ENCODE results near the gene SLC30A5.
A peak's percentile ranks its signal among the peaks of the same experiment; 100 is the strongest.

SLC30A5 gene

DNA sequence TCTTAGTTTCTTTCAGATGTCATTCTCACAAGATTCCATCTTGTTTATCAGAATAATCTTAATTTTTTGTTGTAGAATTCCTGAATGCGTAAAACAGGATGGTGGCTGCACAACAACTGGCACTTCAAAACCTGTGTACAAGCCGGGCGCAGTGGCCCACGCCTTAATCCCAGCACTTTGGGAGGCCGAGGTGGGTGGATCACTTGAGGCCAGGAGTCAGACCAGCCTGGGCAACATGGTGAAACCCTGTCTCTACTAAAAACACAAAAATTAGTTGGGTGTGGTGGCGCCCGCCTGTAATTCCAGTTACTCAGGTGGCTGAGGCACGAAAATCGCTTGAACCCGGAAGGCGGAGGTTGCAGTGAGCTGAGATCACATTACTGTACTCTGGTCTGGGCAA, 62.6 kb downstream of the SLC30A5 start:
- H3K4ac ChIP-seq (ENCODE audit: low read length), result no peak overlapping the region
- H2BK5ac ChIP-seq (ENCODE audit: low read length), result no peak overlapping the region
- H2BK120ac ChIP-seq (ENCODE audit: low read depth, low read length), result no peak overlapping the region
- no peak overlapping the region for H2AK5ac ChIP-seq (ENCODE audit: low read depth, low read length)
- H3K18ac ChIP-seq (ENCODE audit: low read length), result no peak overlapping the region
- H3K9me3 ChIP-seq (replicated peaks in 1 of 2; ENCODE audit: control insufficient read depth in 2 of 2, insufficient read depth in 1 of 2, low read depth in 1 of 2, low read length in 2 of 2), result no peaks in the 10 kb centered on the region
- H3K4me2 ChIP-seq (ENCODE audit: insufficient read depth, low read length, poor library complexity, severe bottlenecking), result no peak overlapping the region
- H3K4me3 ChIP-seq (ENCODE audit: low read length in 2 of 2), result no peak overlapping the region
- no peaks in the 10 kb centered on the region for H3K79me1 ChIP-seq (ENCODE audit: low read depth, low read length)
- WGBS, 2 donors (ENCODE audit: extremely low coverage in 2 of 2, insufficient read length in 2 of 2, insufficient replicate concordance in 1 of 2), result no CpG with 5 or more reads among the region's 11 CpGs
- no peak for DNase-seq (ENCODE audit: low spot score)
- no peaks in the 10 kb centered on the region for H3K4me1 ChIP-seq (ENCODE audit: control insufficient read depth in 2 of 2, insufficient read depth in 1 of 2, low read depth in 1 of 2, low read length in 2 of 2)
- no peak overlapping the region for H2BK12ac ChIP-seq (ENCODE audit: low read length)
- H3K23ac ChIP-seq (ENCODE audit: low read depth, low read length, poor library complexity), result no peak overlapping the region
- no peak overlapping the region for H3K27ac ChIP-seq (replicated peaks; ENCODE audit: low read length)
- no peak overlapping the region for H3K14ac ChIP-seq (ENCODE audit: low read length)
- H3K9ac ChIP-seq (ENCODE audit: low read depth, low read length, poor library complexity), result no peak overlapping the region
- H3K27me3 ChIP-seq (ENCODE audit: control insufficient read depth in 3 of 3, insufficient read depth in 3 of 3, low read depth in 1 of 3, low read length in 3 of 3), result no peaks in the 10 kb centered on the region
- no peak overlapping the region for H2BK15ac ChIP-seq (ENCODE audit: low read length)
- H4K8ac ChIP-seq (ENCODE audit: low read depth, low read length), result no peak overlapping the region
- no peak overlapping the region for H4K91ac ChIP-seq (ENCODE audit: low read depth, low read length, poor library complexity)
- H3K36me3 ChIP-seq (replicated peaks in 1 of 2; ENCODE audit: control insufficient read depth in 2 of 2, insufficient read depth in 2 of 2, low read length in 2 of 2), result no peaks in the 10 kb centered on the region
- no peak overlapping the region for H2AFZ ChIP-seq (ENCODE audit: low read length)

DNA sequence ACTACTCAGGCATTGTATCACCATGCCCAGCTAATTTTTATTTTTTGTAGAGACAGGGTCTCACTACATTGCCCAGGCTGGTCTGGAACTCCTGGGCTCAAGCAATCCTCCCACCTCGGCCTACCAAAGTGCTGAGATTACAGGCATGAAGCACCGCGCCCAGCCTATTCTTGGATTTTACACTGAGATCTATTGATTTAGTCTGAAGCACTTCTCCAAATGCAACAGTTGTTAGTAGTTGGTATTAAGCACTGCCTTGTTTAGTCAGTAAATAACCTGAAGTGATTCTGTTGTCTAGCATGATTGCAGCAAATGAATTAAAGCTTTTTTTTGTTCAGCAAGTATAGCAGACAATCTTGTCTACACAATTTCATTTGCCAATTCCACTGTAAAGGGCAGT, 64.2 kb downstream of the SLC30A5 start:
- H3K18ac ChIP-seq (ENCODE audit: low read length), result no peak overlapping the region
- no peaks in the 10 kb centered on the region for H3K27me3 ChIP-seq (ENCODE audit: control insufficient read depth in 3 of 3, insufficient read depth in 3 of 3, low read depth in 1 of 3, low read length in 3 of 3)
- no peak overlapping the region for H3K4me2 ChIP-seq (ENCODE audit: insufficient read depth, low read length, poor library complexity, severe bottlenecking)
- H3K14ac ChIP-seq (ENCODE audit: low read length), result no peak overlapping the region
- H2BK15ac ChIP-seq (ENCODE audit: low read length), result no peak overlapping the region
- no peaks in the 10 kb centered on the region for H3K36me3 ChIP-seq (replicated peaks in 1 of 2; ENCODE audit: control insufficient read depth in 2 of 2, insufficient read depth in 2 of 2, low read length in 2 of 2)
- H3K23ac ChIP-seq (ENCODE audit: low read depth, low read length, poor library complexity), result no peak overlapping the region
- no peak overlapping the region for H4K91ac ChIP-seq (ENCODE audit: low read depth, low read length, poor library complexity)
- no peak overlapping the region for H3K27ac ChIP-seq (replicated peaks; ENCODE audit: low read length)
- no peak overlapping the region for H3K9ac ChIP-seq (ENCODE audit: low read depth, low read length, poor library complexity)
- H4K8ac ChIP-seq (ENCODE audit: low read depth, low read length), result no peak overlapping the region
- WGBS, 2 donors (ENCODE audit: extremely low coverage in 2 of 2, insufficient read length in 2 of 2, insufficient replicate concordance in 1 of 2), result no CpG with 5 or more reads among the region's 3 CpGs
- no peaks in the 10 kb centered on the region for H3K9me3 ChIP-seq (replicated peaks in 1 of 2; ENCODE audit: control insufficient read depth in 2 of 2, insufficient read depth in 1 of 2, low read depth in 1 of 2, low read length in 2 of 2)
- DNase-seq (ENCODE audit: low spot score), result no peak
- no peaks in the 10 kb centered on the region for H3K4me1 ChIP-seq (ENCODE audit: control insufficient read depth in 2 of 2, insufficient read depth in 1 of 2, low read depth in 1 of 2, low read length in 2 of 2)
- no peak overlapping the region for H2BK5ac ChIP-seq (ENCODE audit: low read length)
- no peak overlapping the region for H2BK12ac ChIP-seq (ENCODE audit: low read length)
- H3K79me1 ChIP-seq (ENCODE audit: low read depth, low read length), result no peaks in the 10 kb centered on the region
- H2AFZ ChIP-seq (ENCODE audit: low read length), result no peak overlapping the region
- no peak overlapping the region for H2BK120ac ChIP-seq (ENCODE audit: low read depth, low read length)
- H2AK5ac ChIP-seq (ENCODE audit: low read depth, low read length), result no peak overlapping the region
- no peak overlapping the region for H3K4me3 ChIP-seq (ENCODE audit: low read length in 2 of 2)
- no peak overlapping the region for H3K4ac ChIP-seq (ENCODE audit: low read length)

DNA sequence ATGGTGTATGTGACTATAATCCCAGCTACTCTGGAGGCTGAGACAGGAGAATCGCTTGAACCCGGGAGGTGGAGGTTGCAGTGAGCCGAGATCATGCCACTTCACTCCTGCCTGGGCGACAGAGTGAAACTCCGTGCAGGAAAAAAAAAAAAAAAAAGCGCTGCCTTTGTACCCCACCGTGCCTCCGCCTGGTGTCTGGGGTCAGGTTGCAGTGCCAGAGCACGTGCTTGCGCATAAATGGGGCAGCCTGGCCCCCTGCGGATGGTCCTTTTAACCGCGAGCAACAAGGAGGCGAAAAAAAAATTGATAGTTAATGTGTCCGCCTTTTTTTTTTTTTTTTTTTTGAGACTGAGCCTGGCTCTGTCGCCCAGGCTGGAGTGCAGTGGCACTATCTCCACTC, 66.8 kb downstream of the SLC30A5 start:
- H2BK15ac ChIP-seq (ENCODE audit: low read length), result no peak overlapping the region
- no peak overlapping the region for H2BK5ac ChIP-seq (ENCODE audit: low read length)
- no peaks in the 10 kb centered on the region for H3K4me1 ChIP-seq (ENCODE audit: control insufficient read depth in 2 of 2, insufficient read depth in 1 of 2, low read depth in 1 of 2, low read length in 2 of 2)
- no peak overlapping the region for H3K14ac ChIP-seq (ENCODE audit: low read length)
- no peaks in the 10 kb centered on the region for H3K36me3 ChIP-seq (replicated peaks in 1 of 2; ENCODE audit: control insufficient read depth in 2 of 2, insufficient read depth in 2 of 2, low read length in 2 of 2)
- no peak overlapping the region for H3K4me3 ChIP-seq (ENCODE audit: low read length in 2 of 2)
- no peak overlapping the region for H3K9ac ChIP-seq (ENCODE audit: low read depth, low read length, poor library complexity)
- H2BK12ac ChIP-seq (ENCODE audit: low read length), result no peak overlapping the region
- H3K4me2 ChIP-seq (ENCODE audit: insufficient read depth, low read length, poor library complexity, severe bottlenecking), result no peak overlapping the region
- no peaks in the 10 kb centered on the region for H3K9me3 ChIP-seq (replicated peaks in 1 of 2; ENCODE audit: control insufficient read depth in 2 of 2, insufficient read depth in 1 of 2, low read depth in 1 of 2, low read length in 2 of 2)
- no peak overlapping the region for H3K18ac ChIP-seq (ENCODE audit: low read length)
- WGBS, 2 donors (ENCODE audit: extremely low coverage in 2 of 2, insufficient read length in 2 of 2, insufficient replicate concordance in 1 of 2), result no CpG with 5 or more reads among the region's 16 CpGs
- H2BK120ac ChIP-seq (ENCODE audit: low read depth, low read length), result no peak overlapping the region
- H3K4ac ChIP-seq (ENCODE audit: low read length), result no peak overlapping the region
- no peaks in the 10 kb centered on the region for H3K27me3 ChIP-seq (ENCODE audit: control insufficient read depth in 3 of 3, insufficient read depth in 3 of 3, low read depth in 1 of 3, low read length in 3 of 3)
- no peak overlapping the region for H2AFZ ChIP-seq (ENCODE audit: low read length)
- no peak overlapping the region for H4K8ac ChIP-seq (ENCODE audit: low read depth, low read length)
- H3K27ac ChIP-seq (replicated peaks; ENCODE audit: low read length), result no peak overlapping the region
- no peak overlapping the region for H2AK5ac ChIP-seq (ENCODE audit: low read depth, low read length)
- no peak overlapping the region for H4K91ac ChIP-seq (ENCODE audit: low read depth, low read length, poor library complexity)
- no peak for DNase-seq (ENCODE audit: low spot score)
- H3K23ac ChIP-seq (ENCODE audit: low read depth, low read length, poor library complexity), result no peak overlapping the region
- H3K79me1 ChIP-seq (ENCODE audit: low read depth, low read length), result no peaks in the 10 kb centered on the region

DNA sequence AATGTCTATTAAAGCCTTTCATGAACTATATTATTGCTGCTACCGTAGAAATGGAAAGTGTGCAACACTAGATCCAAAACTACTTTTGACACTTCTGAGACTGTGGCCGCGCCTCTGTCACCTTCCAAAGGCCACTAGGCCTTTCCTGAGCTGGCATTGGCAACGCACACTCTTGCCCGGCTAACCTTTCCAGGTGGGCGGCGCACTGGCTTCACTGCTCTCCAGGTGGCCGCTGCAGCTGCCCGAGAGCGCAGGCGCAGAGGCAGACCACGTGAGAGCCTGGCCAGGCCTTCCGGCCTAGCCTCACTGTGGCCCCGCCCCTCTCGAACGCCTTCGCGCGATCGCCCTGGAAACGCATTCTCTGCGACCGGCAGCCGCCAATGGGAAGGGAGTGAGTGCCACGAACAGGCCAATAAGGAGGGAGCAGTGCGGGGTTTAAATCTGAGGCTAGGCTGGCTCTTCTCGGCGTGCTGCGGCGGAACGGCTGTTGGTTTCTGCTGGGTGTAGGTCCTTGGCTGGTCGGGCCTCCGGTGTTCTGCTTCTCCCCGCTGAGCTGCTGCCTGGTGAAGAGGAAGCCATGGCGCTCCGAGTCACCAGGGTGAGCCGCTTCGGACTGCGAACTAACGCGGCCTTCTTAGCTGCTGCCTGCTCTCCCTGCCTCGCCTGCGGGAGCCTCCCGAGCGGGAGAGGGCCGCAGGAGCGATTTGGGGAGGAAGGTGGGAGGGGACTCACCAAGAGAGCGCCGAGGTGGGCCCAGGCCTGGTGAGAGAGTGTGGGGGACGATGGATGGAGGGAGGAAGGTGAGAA, 73.1 kb downstream of the SLC30A5 start, which contains the start of gene CCNB1:
CCNB1 (plus strand) TSS at position 465 of the 807 bp plus-strand sequence; CDS start at position 578, 113 bp downstream.
- peak; percentile 93 for DNase-seq (ENCODE audit: low spot score)
- H4K91ac ChIP-seq (ENCODE audit: low read depth, low read length, poor library complexity), result no peak within 1 kb of the TSS
- peak within 1 kb of the TSS; percentile 66 for H3K23ac ChIP-seq (ENCODE audit: low read depth, low read length, poor library complexity)
- peak within 1 kb of the TSS; percentile 49 for H2AK5ac ChIP-seq (ENCODE audit: low read depth, low read length)
- peak within 1 kb of the TSS; percentile 94 for H3K9ac ChIP-seq (ENCODE audit: low read depth, low read length, poor library complexity)
- peak within 1 kb of the TSS; percentile 74 for H3K4me2 ChIP-seq (ENCODE audit: insufficient read depth, low read length, poor library complexity, severe bottlenecking)
- H2AFZ ChIP-seq (ENCODE audit: low read length), result peak within 1 kb of the TSS; percentile 81
- H3K27me3 ChIP-seq (ENCODE audit: control insufficient read depth in 3 of 3, insufficient read depth in 3 of 3, low read depth in 1 of 3, low read length in 3 of 3), result no peaks in the 10 kb centered on the region
- peaks cover 16 to 43% of the 10 kb centered on the region in 2 donors for H3K36me3 ChIP-seq (replicated peaks in 1 of 2; ENCODE audit: control insufficient read depth in 2 of 2, insufficient read depth in 2 of 2, low read length in 2 of 2)
- H3K14ac ChIP-seq (ENCODE audit: low read length), result peak within 1 kb of the TSS; percentile 49
- H3K18ac ChIP-seq (ENCODE audit: low read length), result peak within 1 kb of the TSS; percentile 95
- H2BK15ac ChIP-seq (ENCODE audit: low read length), result no peak within 1 kb of the TSS
- H4K8ac ChIP-seq (ENCODE audit: low read depth, low read length), result no peak within 1 kb of the TSS
- peak within 1 kb of the TSS; percentile 68 for H2BK5ac ChIP-seq (ENCODE audit: low read length)
- H2BK12ac ChIP-seq (ENCODE audit: low read length), result no peak within 1 kb of the TSS
- no peak within 1 kb of the TSS for H2BK120ac ChIP-seq (ENCODE audit: low read depth, low read length)
- H3K9me3 ChIP-seq (replicated peaks in 1 of 2; ENCODE audit: control insufficient read depth in 2 of 2, insufficient read depth in 1 of 2, low read depth in 1 of 2, low read length in 2 of 2), result no peaks in the 10 kb centered on the region
- H3K4me3 ChIP-seq (ENCODE audit: low read length in 2 of 2), result peak within 1 kb of the TSS; percentile 84 to 95
- peaks cover 6 to 13% of the 10 kb centered on the region in 2 donors for H3K4me1 ChIP-seq (ENCODE audit: control insufficient read depth in 2 of 2, insufficient read depth in 1 of 2, low read depth in 1 of 2, low read length in 2 of 2)
- no peaks in the 10 kb centered on the region for H3K79me1 ChIP-seq (ENCODE audit: low read depth, low read length)
- WGBS, 2 donors (ENCODE audit: extremely low coverage in 2 of 2, insufficient read length in 2 of 2, insufficient replicate concordance in 1 of 2), result no CpG with 5 or more reads among the region's 50 CpGs
- H3K27ac ChIP-seq (replicated peaks; ENCODE audit: low read length), result peak within 1 kb of the TSS; percentile 89
- H3K4ac ChIP-seq (ENCODE audit: low read length), result no peak within 1 kb of the TSS

All from neuronal stem cell (in vitro differentiated cells).